Breast epithelium (tissue), 3 donors: Measurements from ENCODE around the gene HSD3B7.

Experiments
- CTCF ChIP-seq, 3 donors: fragments of 450-650 bp; IDR thresholded peaks; one replicate each; pipeline ENCODE4 v1.5.1; 2016 to 2017; ENCODE audit warnings: antibody characterized with exemption in 3 of 3, mild to moderate bottlenecking in 3 of 3, moderate library complexity in 3 of 3
- POLR2A ChIP-seq: fragments of 450-650 bp; IDR thresholded peaks from one replicate; pipeline ENCODE4 v1.6.1; 2016; ENCODE audit warnings: antibody characterized with exemption, mild to moderate bottlenecking, moderate library complexity
- POLR2AphosphoS5 ChIP-seq, 3 donors: sonication (generic); formaldehyde crosslinking; IDR thresholded peaks; one replicate each; pipeline ENCODE4 v1.6.1; 2017; ENCODE audit warnings: antibody characterized with exemption in 3 of 3

GRCh38 chr16:30987581-30988190 lies 2.7 kb downstream of the HSD3B7 start:
- TF ChIP-seq CTCF (IDR thresholded peaks at IDR 0.05) (no peak), POLR2AphosphoS5 (IDR thresholded peaks at IDR 0.05) (no peak), POLR2A (no peak)
